ENCODE results near the gene CPEB3.
"Not testable (repeated sequence)": the region's sequence is repeated elsewhere in the genome, so short reads cannot be mapped to it uniquely, and the experiment has no call there.

Gene CPEB3

DNA sequence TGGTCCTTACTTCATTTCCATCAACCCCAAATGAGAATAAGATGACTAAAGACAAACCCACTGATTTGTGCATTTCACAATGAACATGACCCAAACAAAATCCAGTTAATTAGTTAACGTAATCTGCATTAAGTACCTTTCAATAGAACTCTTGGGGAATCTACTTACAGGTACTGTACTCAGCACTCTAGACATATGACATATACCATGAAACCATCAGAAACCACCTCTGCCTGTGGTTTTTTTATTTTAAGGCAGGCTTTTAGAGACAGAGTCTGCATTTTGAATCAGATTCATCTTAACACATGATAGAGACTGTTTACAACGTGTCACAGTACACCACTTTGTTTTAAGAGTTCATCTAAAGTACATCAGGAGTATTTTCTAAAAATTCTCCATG is 198.9 kb downstream of the CPEB3 start:
- DNase-seq, result no peak

DNA sequence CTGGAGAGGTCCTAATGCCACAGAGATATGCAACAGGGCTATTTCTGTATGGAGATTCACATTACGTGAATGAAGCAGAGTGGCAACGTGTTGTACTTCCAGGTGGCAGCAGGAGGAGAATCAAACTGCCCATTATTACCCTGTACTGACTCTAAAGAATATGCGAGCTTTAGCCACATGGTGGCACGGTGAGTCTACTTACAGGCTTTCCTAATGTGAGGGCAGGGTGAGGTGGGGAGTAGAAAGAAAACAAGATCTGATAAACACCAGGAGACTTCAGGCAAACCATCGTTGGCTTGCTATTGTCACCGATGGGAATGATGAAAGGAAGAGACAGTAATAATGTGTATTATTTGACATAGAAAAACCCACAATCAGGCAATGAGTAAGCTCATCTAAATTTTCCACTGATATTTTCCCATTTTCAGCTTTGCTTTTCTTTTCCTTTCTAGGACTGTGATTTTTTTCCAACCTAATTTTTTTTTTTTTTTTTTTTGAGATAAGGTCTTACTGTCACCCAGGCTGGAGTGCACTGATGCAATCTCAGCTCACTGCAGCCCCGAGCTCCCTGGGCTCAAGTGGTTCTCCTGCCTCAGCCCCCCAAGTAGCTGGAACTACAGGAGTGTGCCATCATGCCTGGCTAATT is 203.0 kb downstream of the CPEB3 start:
- peak; percentile 7 to 71 (median 11) for DNase-seq

DNA sequence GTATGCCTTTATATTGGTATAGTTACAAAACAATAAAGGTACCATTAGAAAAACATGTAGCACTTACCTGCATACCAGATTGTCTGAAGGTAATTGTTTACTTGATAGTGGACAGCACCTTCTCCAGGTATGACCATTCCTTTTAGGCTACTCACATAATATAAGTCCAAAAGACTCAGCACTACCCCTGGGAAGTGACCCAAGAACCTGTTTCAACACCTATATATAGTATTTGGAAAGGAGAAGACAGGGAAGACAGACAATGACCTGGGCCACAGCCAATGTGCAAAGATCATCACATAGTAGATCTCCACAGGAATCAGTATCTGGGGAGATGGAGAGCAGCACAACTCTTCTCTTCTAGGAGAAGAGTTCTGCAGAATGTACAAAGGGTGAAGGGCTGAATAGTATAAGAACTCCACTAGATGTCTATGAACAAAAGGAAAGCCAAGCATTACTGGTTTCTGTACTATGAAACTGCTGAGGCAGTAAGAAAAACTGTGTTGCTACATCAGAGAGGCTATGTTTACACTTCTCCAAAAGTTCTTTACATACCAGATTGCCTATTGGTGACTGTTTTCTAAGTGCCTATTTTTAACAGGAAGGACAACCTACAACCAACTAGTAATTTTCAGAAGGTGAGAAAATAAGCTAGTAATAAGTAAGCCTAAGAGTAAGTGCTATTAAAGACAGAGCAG is 208.1 kb downstream of the CPEB3 start:
- DNase-seq, result no peak

DNA sequence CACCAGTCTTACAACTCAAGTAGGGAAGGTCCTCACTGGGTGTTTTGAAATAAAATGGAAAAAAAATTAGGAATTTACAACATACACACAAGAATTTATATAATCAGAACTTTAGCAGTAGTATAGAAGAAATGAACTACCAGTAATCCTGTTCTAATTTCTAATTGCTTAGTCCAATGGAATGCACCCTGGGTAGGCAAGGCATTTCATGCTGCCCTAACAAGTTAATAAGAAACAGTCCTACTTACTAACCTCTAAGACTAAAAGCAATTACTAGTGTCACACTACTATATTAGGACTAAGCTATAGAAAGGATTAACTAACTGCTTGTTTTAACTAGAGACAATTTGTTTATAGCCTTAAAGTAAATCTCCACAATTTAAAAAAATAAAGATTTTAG is 209.2 kb downstream of the CPEB3 start:
- DNase-seq, result no peak

DNA sequence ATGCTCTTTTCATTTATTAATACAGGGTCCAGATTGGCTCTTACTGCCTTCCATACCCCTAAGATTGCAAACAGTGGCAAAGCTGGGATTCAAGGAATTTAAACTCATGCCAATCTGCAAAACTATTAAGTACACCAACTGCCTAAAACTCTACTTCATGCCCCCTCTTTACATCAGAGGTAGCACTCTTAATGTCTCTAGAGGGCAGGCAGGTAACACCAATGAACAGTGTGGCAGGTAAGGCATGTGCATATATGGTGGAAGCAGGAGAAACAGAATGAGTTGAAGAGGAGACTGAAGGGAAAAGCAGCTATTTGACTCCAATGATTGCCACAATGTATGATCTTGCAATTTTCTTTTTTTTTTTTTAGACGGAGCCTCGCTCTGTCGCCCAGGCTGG is 210.6 kb downstream of the CPEB3 start:
- DNase-seq, result no peak

DNA sequence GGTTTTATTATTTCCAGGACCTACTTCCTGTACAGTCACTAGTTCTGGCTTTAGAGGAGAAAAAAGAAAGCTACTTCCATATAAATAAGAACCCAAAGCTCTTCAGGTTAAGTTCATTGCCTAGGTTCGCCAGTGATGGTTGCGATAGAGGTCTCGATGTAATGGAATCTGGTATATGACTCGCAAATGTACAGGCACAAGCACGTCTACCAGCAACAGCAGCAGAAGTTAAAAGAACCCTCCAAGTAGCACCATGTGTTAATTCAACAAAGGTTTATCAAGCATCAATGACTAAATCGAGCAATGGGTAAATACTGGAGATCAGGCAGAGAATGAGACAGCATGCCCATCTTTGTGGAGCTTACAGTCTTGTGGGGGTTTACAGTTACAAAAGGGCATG is 211.9 kb downstream of the CPEB3 start:
- DNase-seq, result no peak

DNA sequence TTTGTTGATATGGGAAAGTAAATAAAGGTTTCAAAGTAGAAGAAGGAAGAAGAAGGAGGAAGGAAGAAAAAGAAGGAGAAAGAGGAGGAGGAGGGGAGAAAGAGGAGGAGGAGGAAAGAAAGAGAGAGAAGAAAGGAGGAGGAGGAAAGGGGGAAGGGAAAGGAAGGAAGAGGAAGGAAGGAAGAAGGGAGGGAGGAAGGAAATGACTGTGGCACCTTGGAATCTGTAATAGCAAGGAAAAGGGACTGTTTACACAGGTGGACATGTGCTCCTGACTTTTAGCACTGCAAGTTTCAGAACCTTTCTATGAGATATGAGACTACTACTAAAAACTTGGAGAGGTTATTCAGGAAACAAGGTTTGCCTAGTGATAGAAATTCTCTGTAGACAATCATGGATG is 214.2 kb downstream of the CPEB3 start:
- no peak for DNase-seq

DNA sequence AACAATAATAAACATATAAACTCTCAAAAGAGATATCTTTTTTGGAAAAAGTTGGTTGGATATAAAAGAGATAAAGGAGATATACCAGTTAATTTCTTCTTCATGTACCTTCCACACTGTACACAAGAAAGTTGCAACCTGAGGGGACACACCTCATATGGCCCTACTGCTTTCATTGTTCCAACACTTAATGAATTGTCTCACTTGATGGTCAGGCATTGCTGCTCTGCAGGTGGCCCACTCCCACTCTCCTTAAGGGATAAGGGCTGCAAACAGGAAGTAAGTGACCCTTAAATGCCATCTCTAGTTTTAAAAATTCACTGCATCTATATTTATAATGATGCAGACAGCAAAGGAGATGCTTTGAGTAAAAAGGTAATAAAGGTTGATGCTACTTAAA is 215.0 kb downstream of the CPEB3 start:
- DNase-seq, result no peak

DNA sequence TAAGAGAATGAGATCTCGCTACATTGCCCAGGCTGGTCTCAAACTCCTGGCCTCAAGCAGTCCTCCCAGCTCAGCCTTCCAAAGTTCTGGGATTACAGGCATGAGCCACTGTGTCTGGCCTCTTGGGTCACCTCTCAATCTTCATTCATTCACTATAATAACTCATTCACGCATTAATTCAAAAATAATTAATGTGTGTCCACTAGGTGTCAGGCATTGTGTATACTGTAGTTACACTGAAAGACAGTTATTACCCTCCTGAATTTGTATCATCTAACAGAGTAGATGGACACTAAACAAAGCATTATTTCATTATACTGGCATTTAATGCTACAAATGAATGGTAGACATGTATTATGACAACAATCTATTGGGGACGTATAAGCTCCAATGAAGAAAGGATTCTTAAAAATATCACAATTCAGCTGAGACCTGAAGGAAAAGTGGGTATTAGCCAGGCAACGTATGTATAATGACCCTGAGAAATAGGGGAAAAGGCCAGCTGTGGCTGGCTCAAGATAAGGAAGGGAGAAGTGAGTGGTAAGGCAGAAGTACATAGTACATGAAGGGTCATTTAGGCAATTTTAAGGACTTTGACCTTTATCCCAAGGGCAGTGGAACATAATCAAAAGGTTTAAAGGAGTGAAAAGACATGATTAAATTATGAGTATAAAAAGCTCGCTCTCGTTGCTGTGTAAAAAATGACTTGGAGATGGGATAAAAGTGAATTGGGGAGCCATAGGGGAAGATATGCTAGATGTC is 216.6 kb downstream of the CPEB3 start:
- DNase-seq, result no peak

DNA sequence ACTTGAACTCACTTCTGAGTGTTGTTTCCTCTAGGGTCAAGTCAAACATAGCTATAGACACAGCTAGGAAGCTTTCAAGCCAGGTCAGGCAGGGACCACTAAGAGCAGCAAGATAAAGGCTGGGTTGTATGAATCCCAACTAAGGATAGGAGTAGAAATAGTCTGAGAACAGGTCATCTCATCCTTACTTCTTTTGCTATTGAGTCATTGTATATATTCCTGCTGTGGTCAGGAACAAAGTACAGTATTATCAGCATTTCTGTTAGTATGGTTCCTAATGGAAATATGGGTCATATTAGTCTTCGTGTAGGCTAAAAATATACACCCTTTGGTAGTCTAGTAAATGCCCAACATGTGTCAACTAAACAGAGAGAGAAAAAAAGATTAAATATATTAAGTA is 222.0 kb downstream of the CPEB3 start:
- DNase-seq, result no peak

DNA sequence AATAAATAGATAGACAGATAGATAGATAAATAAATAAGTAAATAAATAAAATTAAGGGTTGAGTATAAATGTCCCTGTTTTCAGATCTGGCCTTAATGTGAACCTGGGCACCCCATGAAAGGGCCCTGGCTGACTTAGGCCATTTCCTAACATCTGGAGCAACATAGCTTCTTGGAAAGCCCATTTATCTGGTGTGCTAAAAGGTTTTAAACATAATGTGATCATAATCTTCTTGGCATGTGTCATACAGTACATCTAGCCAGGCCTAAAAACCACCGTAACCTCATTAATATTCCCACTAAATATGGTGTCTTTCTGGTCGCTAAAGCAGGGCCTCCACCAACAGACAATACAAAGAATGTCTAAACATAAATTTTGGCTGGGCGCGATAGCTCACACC is 224.5 kb downstream of the CPEB3 start:
- no peak for DNase-seq

DNA sequence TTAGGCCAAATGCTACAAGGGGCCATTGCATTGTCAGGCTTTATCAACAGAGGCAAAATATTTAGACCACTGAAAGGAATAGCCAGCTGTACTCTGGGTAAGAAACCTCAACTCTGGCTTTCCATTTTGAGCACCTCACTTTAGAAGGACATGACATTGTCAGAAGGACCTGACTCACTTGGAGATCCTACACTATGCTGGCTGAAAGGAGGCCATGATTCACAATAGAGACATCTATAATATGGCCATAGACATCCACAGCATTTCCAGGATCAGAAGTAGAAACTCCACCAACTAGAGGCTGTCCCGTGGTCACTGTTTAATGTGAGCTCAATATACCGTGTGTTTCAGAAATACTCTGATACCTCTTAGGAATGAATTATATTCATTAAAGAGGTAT is 226.4 kb downstream of the CPEB3 start:
- DNase-seq, result no peak

DNA sequence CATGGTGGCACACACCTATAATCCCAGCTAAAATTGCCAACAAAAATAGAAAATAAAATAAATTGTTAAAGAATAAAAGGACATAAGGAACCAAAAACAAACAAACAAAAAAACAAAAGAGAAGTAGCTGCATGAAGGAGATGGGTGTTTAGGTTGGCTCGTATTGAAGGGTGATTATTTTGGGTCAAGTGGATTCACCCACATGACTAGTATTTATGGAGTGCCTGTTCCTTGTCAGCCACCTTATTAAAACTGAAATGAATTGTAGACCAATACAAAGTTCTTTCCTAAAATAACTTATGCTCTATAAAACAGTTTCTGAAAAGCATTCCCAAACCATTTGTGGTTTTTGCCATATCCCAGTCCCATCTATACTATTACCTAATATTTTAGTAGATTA is 228.6 kb downstream of the CPEB3 start:
- DNase-seq, result no peak

DNA sequence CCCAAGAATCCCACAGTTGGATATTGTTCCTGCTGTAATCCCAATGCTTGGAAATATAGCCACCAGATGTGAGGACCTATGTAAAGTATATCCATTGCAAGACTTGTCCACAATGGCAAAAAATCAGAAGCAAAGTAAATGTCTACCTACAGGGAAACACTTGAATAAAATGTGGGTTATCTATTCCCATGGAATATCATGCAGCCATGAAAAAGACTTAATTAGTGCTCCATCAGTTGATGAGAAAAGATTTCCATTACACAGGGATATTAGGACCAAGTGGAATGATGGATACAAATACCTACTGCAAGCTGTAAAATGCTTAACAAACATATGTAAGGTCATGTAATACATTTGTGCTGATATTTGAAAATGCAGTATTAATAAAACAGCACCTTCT is 236.1 kb downstream of the CPEB3 start:
- DNase-seq, result no peak

DNA sequence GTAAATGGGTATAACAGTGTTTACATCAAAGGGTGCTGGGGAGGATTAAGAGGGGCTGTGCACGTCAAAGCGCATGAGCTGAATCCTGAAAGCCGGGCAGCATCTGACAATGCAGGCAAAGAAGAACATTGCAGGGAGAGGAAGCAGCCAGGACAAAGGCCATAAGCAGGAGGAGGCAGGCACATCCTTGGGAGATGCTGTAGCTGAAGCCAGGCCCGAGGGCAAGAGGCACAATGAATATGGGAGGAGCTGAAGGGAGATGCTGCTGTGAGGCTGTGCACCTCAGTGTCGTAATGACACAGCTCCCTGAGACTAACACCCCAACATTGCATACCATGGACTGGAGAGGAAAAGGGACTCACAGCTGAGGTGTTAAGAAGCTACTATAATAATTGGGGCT is 238.1 kb downstream of the CPEB3 start:
- DNase-seq, result no peak

DNA sequence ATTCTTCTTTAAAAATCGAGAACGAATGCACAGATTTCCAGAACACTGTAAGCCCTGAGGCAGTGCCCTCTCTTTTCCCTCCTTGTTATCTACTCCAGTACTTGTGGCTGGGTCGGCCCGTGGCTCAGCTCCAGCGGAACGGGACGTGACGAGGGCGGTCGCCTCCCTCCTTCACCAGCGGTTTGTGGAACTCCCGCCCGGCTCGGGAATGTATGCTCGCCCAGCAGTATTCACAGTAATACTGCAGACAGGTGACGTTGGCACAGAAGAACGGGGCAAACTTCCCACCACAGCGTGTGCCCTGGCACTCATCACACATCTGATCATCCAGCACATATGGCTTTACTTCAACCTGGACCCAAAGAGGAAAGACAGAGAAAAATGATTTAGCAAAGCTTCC is 238.8 kb downstream of the CPEB3 start:
- no peak for DNase-seq

DNA sequence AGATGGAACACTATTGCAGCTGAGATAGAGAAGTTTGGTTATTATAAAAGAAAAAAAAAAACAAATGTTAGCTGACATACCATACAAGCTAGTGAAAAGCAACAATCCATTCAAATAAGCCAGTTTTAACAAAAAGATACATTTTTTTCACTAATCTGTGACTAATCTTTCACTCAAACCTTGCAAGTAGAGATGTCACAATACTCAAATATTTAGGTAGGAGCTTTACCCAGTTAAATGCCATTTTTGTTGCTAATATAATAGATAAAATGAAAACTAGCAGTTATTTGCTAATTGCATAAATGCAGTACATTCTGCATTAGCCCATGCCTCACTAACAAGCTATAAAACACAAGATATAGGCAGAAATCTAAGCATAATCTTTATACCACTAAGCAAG is 243.7 kb downstream of the CPEB3 start:
- DNase-seq, result no peak

DNA sequence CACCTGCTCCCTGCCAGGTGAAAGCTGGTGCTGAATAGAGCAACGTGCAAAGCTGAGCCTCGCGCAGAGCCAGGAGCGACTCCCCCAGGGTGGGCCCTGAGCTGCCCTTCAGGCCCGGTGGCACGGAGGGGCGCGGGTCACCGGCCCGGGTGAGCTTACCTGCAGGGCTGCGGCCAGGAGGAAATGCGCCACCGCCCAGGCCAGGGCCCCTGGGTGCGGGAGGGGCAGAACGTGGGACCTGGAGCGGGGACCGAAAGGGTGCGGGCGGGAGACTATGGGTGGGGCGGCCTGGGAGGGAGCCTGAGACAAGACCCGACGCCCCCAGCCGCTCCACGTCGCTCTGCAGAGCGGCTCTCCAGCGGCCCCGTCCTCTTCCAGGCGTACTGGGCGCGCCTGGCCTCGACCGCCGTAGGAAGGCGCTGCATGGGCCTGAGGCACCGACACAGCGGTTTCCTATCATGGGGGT is 245.2 kb downstream of the CPEB3 start:
- no peak for DNase-seq

DNA sequence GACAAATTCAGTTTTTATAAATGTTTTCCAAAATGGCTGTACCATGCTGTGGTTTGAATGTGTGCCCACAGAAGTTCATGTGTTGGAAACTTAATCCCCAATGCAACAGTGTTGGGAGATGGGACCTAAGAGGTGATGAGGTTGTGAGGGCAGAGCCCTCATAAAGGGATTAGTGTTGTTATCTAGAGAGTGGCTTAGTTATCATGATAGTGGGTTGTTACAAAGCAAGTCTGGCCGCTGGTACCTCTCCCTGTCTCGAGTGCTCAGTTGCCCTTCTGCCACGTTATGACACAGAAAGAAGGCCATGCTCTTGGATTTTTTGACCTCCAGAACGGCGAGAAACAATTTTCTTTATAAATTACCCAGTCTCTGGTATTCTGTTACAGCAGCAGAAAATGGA is 248.3 kb downstream of the CPEB3 start:
- no peak for DNase-seq

DNA sequence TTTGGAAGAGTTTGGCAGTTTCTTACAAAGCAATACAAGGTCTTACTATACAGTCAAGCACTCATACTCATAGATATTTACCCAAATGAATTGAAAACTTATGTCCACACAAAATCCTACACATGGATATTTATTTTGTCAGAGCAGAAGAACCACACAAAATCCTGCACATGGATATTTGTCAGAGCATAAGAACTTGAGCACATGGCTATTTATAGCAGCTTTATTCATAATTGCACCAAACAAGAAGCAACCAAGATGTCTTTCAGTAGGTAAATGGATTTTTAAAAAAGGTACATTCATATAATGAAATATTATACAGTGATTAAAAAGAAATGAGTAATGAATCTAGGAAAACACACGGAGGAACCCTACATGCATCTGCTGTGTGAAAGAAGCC is 251.9 kb downstream of the CPEB3 start:
- no peak for DNase-seq

DNA sequence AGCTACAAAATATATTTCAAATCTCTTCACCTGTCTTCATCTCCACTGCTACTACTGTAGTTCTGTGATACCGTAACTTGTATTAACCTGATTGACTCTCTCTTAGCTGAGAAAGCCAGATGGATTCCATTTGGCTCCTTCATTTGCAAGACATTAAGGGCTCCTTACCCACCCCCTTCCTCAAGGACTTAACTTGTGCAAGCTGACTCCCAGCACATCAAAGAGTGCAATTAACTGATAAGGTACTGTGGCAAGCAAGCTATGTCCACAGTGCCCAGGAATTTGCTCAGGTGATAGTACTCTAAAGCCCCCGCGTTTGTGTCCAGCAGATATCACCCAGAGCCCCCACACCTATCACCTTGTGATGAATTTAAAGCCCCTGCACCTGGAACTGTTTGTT is 257.8 kb downstream of the CPEB3 start:
- DNase-seq, result not testable (repeated sequence)

DNA sequence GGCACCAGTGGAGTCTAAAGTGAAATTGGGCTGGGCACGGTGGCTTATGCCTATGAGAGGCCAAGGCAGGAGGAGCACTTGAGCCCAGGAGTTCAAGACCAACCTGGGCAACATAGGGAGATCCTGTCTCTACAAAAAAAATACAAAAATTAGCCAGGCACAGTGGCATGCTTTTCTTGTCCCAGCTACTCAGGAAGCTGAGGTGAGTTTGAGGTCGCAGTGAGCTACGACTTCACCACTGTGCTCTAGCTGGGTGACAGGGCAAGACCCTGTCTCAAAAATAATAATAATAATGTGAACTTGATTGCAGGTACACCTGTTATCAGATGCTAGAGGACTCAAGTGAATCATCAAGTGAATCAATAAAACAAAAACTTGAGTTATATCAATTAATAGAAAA is 259.3 kb downstream of the CPEB3 start:
- no peak for DNase-seq

DNA sequence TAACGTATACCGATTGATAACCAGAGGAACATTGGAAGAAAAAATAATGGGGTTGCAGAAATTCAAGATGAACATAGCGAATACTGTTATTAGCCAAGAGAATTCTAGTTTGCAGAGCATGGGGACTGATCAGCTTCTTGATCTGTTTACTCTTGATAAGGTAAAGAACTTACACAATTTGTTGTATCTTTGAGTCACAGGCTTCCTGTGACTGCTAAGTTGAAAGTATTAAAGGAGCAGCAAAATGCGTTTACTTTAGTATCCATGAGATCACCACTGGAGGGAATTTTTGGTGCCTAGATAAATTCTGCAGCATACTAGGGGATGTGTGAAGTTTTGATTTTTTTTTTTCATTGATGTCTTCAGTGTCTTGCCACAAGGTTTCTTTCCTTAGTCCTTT is 263.7 kb downstream of the CPEB3 start:
- no peak for DNase-seq

DNA sequence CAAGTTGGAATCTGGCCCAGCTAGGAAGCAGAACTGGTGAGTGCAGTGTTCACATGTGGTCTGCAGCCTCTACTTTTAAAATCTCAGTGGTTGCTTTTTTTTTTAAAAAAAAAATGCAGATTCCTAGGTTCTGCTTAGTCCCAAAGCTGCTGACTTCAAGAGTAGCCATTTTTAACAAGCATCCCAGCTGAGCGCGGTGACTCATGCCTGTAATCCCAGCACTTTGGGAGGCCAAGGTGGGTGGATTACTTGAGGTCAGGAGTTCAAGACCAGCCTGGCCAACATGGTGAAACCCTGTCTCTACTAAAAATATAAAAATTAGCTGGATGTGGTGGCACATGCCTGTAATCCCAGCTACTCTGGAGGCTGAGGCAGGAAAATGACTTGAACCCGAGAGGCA is 265.5 kb downstream of the CPEB3 start:
- DNase-seq, result not testable (repeated sequence)

All from T-helper 1 cell (primary cell).